Measurements from ENCODE around the gene CKAP2L.
"Not testable (repeated sequence)": the region's sequence is repeated elsewhere in the genome, so short reads cannot be mapped to it uniquely, and the experiment has no call there.

Gene CKAP2L

DNA sequence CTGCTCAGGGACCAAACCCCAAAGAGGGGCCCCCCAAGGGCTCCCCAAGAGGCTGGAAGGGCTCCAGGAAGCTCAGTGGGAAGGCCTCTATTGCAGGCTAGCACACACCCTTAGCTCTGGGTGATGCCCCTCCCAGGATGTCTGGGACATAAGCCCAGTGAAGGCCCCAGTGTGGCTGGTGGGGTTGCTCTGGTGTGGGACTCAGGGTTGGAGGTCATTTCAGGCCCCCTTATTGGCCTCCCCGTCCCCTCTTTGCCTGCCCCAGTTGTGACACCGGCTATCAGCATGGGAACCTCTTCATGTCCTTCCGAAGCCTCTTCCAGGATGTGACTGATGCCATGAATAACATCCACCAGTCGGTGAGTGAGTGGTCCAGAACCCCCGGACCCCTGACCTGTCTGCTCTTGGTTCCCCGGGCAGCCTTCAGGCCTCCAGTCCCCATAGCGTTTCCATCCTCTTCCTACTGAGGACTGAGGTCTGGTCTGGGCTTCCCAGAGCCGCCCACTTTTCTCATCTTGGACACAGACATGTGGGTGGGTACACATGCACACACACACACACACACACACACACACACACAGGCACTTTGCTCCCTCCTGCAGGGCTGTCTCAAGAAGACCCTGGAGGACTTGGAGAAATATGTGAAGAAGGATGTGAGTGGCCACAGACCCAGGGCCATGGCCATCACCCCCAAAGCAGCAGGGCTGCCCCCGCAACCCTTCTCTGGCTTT lies 41.4 kb downstream of the CKAP2L start:
- DNase-seq (ENCODE audit: insufficient read length, low spot score), result no peak
- TF ChIP-seq POLR2A (IDR thresholded peaks at IDR 0.05; ENCODE audit: low read depth, low read length), result no peak
- no peak for FAIRE-seq

- DNase-seq (ENCODE audit: insufficient read length, low spot score) (no peak), FAIRE-seq (no peak)
- no peak for TF ChIP-seq POLR2A (IDR thresholded peaks at IDR 0.05; ENCODE audit: low read depth, low read length)
Measured at GRCh38 chr2:112721819-112722522, 42.4 kb downstream of the CKAP2L start.

GRCh38 chr2:112720785-112721184 lies 43.6 kb downstream of the CKAP2L start, which contains the start of gene NT5DC4:
Gene NT5DC4, plus strand, starts transcription at chr2:112721020. Its CDS starts 60 bp downstream, at chr2:112721080.
- DNase-seq (ENCODE audit: insufficient read length, low spot score) (no peak), FAIRE-seq (no peak)
- TF ChIP-seq POLR2A (IDR thresholded peaks at IDR 0.05; ENCODE audit: low read depth, low read length), result no peak

- FAIRE-seq (no peak), DNase-seq (ENCODE audit: insufficient read length, low spot score) (no peak)
- no peak for TF ChIP-seq POLR2A (IDR thresholded peaks at IDR 0.05; ENCODE audit: low read depth, low read length)
Measured at GRCh38 chr2:112718863-112719370, 45.5 kb downstream of the CKAP2L start.

DNA sequence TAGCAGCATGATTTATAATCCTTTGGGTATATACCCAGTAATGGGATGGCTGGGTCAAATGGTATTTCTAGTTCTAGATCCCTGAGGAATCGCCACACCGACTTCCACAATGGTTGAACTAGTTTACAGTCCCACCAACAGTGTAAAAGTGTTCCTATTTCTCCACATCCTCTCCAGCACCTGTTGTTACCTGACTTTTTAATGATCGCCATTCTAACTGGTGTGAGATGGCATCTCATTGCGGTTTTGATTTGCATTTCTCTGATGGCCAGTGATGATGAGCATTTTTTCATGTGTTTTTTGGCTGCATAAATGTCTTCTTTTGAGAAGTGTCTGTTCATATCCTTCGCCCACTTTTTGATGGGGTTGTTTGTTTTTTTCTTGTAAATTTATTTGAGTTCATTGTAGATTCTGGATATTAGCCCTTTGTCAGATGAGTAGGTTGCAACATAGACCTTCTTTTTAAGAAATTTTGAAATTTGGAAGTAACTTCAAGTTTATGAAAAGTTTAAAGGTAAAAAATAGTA lies 47.5 kb downstream of the CKAP2L start:
- DNase-seq (ENCODE audit: insufficient read length, low spot score); FAIRE-seq: not testable (repeated sequence)

GRCh38 chr2:112716094-112716493 lies 48.3 kb downstream of the CKAP2L start:
- FAIRE-seq; DNase-seq (ENCODE audit: insufficient read length, low spot score): not testable (repeated sequence)

- FAIRE-seq (peak; percentile 73), DNase-seq (ENCODE audit: insufficient read length, low spot score) (peak; percentile 45)
- TF ChIP-seq POLR2A (IDR thresholded peaks at IDR 0.05; ENCODE audit: low read depth, low read length), result no peak
Measured at GRCh38 chr2:112714836-112715631, 49.4 kb downstream of the CKAP2L start.

DNA sequence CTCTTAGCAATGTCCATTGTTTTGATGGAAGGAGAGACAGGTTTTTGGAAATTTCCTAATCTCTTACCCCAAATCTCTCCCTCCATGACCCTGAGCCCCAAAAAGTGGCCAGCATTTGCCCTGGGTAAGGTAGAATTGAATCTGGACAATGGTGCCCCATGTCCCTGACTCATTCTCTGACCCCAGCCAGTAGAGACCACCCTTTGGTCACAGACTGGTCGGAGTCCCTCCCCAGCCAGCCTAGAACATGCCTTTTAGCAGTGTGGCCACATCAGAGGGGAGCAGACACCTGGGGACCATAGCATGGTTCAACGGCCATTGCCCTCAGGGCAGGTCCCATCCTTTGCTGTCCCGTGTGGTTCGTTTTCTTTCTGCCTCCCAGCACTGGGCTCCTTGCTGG lies 50.1 kb downstream of the CKAP2L start:
- DNase-seq (ENCODE audit: insufficient read length, low spot score) (no peak), FAIRE-seq (no peak)
- TF ChIP-seq POLR2A (IDR thresholded peaks at IDR 0.05; ENCODE audit: low read depth, low read length), result no peak

DNA sequence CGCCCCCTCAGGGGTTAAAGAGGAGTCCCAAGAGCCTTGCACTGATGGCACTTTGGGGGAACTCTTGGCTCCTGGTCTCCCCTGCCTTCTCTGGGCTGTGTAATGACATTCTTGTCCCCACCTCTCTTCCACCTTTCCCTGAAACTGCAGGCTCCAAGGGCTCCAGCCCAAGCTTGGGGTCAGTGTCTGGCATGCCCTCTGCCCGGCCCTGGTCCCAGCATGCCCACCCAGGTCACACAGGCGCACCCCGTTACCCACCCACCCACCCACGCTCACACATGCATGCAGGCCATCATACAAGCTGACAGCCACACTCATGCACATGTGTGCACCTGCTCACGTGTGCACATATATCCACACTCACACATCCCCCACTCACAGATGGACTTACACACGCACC lies 50.5 kb downstream of the CKAP2L start:
- DNase-seq (ENCODE audit: insufficient read length, low spot score), result no peak
- TF ChIP-seq POLR2A (IDR thresholded peaks at IDR 0.05; ENCODE audit: low read depth, low read length), result no peak
- FAIRE-seq, result no peak

- TF ChIP-seq POLR2A (IDR thresholded peaks at IDR 0.05; ENCODE audit: low read depth, low read length), result no peak
- DNase-seq (ENCODE audit: insufficient read length, low spot score), result no peak
- no peak for FAIRE-seq
Measured at GRCh38 chr2:112713585-112713925, 50.9 kb downstream of the CKAP2L start.

DNA sequence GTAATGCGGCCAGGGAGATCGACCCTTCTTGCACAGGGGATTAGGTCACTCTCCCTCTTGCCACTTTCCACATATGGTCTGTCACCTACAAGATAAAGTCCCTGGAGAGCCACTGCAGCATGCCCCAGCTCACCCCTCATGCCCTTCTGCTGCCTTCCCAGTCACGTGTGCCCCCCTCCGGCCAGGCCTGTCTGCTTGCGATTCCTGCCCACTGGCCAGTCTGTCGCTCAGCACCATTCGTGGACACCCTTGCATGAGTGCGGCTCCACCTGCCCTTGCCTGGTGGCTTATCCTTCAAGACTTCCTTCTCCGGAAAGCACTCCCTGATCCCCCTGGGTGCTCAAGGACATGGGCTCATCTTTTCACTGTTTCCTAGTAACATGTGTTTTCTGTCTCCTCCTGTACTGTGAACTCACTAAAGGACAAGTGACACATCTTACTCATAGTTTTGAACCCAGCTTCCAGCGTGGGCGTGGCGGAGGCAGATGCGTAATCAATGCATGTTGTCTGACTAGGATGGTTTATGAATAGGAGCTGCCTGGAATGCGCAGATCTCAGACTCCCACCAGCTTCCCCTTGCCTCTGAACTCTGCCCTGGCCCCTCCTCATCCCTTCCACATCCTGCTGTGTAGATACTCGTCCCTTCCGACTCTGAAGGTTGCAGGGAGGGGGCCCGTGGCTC lies 51.4 kb downstream of the CKAP2L start:
- DNase-seq (ENCODE audit: insufficient read length, low spot score) (no peak), FAIRE-seq (no peak)
- TF ChIP-seq POLR2A (IDR thresholded peaks at IDR 0.05; ENCODE audit: low read depth, low read length), result no peak

- no peak for TF ChIP-seq POLR2A (IDR thresholded peaks at IDR 0.05; ENCODE audit: low read depth, low read length)
- DNase-seq (ENCODE audit: insufficient read length, low spot score), result no peak
- FAIRE-seq, result no peak
Measured at GRCh38 chr2:112712465-112712864, 51.9 kb downstream of the CKAP2L start.

DNA sequence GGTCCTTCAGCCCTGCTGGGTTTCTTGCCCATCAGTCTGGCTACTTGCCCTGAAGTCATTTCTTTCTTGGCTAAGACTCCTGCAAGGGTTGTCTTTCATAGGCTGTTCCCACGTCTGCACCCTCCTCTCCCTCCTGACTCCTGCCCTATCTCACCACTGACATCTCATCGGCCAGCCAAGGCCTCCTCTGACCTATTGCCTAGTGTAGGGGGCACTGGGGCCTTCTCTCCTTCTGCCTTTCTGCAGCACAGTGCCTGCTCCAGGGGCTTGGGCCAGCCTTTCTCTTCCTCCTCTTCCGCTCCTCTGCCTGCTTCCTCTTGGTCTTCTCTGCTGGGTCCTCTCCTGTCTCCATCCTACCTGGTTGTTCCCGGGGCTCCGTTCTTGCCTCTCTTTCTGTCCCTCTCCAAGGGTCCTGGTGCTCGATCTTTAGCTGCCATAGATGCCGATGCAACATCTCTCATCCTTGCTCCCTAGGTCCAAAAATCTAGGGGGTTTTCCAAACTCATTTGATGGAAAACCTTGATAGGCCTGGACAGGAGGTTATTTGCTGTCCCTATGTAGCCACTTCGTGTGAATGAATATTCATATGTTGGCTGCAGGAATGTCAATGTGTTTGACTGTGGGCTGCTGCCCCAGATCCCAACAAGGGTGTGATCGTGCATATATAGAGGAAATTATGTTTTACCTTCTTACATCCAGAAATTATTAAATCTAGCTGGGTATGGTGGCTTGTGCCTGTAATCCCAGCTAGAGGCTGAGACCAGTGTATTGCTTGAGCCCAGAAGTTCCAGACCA lies 53.3 kb downstream of the CKAP2L start:
- TF ChIP-seq POLR2A (IDR thresholded peaks at IDR 0.05; ENCODE audit: low read depth, low read length), result no peak

More for the DNA sequence above, 53.3 kb downstream of the CKAP2L start:
- DNase-seq (ENCODE audit: insufficient read length, low spot score) (no peak), FAIRE-seq (no peak)
